GM18520 (cell line): ENCODE data around the gene FOXP1.

Source experiments
- ATAC-seq: cut with Tn5 transposase; IDR thresholded peaks from one replicate; pipeline ENCODE4 v1.9.1; 2021; ENCODE audit not compliant: unreplicated experiment

FOXP1 gene

DNA sequence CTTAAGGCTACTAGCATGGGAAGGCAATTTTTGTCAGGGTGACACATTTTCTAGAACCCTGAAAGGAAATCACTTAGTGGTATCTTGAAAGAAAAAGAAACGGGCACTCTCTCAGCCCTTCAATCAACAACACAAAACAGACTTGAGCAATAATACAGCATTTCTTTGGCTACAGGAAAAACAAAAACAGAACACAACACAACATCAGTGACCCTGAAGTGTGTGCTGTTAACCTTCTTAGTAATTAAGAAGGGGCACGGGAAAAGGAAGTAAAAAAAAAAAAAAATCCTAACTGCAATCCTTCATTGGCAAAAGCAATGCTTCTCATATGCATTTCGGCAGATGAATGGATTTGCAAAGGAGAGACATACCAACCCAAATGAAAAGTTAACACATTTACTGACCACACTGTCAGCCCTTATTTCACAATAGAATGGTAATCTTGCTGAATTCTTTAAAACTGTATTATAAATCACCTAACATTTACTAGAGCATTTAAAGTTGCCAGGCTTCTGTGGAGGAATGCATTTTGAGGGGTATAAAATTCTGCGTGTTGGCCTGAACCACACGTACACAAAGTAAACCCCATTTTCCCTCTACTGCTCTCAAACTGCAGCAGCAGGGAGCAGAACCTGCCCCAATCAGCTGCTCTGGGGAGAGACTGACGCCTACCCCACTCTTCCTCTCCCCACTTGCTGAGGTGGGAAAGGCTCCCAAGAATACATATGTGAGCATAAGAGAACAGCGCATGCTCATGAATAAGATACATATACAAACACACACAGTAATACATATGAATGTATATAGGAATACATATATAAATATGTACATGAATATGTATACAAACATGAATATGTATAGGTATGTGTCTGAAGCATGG, 198.5 kb downstream of the FOXP1 start:
- ATAC-seq = no peak

DNA sequence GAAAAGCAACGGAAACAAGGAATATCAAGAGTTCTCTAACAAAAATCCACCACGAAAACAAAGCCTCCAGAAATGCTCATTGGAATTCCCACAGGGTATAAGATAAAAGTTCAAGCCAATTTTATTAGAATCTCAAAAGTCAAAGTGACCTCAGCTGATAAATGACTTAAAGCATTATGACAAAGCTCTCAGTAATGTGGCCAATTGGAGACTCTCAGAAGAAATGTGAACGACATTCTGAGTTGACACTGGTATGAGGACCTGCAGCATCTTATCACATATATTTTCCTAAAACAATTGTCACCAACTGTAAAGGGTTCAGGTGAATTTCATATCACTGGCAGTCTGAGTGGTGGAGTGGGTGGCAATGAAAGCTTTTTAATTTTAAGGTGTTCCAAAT, 199.1 kb downstream of the FOXP1 start:
- ATAC-seq = no peak

DNA sequence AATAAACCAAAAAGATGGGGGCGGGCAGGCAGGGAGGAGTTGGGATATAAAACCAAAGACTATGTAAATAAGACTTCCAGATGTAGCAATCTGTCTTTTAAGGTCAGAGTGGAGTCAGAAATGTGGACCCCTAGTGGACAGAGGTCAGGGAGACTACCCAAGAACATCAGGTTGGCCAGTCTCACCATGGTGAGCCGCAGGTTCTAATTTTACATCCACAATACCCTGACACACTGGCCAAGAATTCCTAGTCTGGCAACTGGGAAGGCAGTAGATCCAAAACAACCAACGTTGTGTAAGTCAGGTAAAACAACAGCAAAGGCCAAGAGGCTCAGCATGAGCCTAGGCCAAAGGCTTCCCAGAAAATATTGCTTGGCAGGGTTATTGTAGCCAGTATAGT, 203.4 kb downstream of the FOXP1 start:
- ATAC-seq = no peak

DNA sequence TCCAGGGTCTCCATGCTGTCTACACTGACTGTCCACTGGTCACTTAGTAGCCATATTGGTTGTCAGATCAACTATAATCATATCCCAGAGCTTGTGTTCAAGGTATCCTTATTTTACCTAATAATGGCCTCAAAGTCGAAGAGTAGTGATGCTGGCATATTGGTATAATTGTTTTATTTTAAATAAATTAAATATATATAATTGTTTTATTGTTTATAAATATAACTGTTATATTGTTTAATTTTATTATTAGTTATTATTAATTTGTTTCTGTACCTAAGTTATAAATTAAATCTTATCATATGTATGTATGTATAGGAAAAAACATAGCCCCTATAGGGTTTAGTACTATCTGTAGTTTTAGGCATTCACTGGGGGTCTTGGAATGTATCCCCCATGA, 205.0 kb downstream of the FOXP1 start:
- ATAC-seq = no peak

DNA sequence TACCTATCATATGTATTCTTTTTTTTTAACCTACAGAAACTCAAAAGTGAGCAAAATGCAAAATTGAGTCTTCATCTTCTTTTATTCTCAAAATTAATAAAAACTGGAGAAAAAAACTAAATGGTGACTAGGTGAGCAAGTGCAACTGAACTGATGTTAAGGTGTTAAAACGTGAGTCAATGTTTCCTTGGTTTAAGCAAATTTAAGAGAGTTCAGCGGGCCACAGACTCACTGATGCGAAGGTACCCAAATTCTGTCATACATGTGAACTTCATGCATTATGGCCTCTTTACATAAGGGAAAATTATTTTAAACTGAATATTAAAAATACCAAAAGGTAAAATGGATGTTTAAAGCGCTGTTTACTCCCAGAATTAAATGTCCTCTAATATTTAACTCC, 206.6 kb downstream of the FOXP1 start:
- peak; percentile 75 for ATAC-seq

DNA sequence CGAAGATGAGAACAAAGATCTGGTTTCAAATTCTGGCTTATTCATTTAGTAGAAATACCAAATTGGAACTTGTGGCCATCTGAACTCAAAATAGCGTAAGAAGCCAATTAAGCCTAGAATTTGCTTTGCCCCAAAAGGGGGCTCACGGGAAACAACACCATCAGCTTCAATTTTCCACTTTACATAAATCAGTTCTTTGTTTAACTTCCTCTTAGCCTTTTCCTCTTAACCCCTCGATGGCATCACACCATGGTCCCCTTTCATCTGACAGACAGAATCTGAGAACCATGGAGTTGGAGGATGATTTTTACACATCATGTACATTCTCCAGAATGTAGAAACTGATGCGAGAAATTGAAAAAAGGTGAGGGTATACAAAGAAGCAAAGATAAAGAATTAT, 207.0 kb downstream of the FOXP1 start:
- ATAC-seq = no peak

DNA sequence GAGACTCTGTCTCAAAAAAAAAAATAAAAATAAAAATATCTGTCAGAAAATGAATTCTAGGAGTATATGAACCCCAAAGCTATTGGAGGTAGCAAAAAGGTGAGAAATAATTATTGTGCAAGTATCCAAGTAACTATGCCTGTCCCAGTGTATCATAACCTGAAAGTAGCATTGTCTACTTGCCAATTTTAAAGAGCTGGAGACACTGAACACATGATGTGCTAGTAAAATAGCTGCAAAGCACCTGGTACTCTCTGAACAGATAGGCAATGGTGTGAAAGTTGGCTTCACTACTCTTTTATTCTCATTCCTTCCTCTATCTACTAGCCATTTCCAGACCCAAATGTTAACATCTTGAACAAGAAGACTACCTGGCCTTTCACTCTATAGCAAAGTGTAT, 208.9 kb downstream of the FOXP1 start:
- ATAC-seq = no peak

DNA sequence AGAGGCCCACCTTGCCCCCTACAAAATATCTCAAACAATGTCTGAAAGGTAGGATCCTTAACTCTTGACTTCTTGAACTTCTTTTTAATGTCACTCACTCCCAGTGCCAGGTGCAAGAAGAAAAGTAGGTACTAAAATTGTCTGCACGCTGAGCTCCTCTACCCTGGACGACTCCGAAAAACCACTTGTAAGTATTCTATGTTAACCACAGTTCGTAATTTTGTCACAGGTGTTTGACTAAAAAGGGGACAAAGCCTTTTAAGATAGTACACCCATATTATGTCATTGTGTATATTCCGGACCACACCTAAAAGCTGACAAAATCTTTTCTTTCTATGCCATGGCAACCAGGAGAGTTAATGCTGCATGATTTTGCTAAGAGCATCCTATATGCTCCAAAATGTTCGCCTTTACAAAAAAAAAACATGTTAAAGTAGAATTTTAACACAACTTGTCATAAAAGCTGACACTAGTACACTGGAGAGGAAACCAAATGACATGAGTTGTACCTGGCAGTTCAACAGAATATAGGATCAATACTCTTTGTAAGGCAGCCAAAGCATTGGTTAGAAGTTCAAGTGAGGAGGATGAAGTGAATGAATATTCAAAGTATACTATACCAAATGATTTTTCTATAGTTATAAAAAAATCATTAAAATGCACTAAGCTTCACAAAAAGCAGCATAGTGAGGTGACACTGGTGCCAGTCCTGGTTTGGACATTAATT, 210.5 kb downstream of the FOXP1 start:
- ATAC-seq = no peak

DNA sequence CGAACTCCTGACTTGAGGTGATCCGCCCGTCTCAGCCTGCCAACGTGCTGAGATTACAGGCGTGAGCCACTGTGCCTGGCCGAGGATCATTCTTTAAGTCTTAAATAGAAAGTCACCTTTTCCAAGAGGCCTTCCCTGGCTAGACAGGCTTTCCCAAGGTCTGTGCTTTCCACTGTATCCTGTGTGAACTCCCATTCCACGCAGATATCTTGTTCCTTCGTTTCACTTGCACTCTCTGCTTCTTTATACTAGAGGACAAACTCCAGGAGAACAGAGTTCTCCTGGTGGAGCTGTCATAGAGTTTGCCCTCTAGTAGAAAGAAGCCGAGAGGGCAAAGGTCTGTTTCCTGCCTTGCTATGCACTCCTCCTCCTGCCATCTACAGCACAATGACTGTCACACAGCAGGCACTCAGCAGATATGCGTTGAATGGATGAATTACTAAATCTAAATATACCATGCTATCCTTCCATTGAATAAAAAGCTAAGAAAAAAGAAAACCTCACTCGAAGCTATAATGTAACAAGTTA, 211.2 kb downstream of the FOXP1 start:
- no peak for ATAC-seq

DNA sequence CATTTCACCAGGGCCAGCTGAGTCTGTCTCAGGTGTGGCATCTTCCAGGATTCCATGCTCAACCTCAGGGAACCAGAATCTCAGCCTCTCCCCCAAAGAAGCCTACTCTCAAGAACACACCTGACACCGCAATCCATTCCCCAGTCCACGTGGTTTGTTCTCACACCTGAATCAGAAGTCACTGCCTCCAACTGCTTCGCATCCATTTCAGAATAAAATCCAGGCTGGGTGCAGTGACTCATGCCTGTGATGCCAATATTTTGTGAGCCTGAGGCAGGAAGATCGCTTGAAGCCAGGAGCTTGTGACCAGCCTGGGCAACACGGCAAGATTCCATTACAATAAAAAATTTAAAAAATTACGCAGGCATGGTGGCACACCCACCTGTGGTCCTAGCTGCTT, 212.2 kb downstream of the FOXP1 start:
- ATAC-seq = no peak

DNA sequence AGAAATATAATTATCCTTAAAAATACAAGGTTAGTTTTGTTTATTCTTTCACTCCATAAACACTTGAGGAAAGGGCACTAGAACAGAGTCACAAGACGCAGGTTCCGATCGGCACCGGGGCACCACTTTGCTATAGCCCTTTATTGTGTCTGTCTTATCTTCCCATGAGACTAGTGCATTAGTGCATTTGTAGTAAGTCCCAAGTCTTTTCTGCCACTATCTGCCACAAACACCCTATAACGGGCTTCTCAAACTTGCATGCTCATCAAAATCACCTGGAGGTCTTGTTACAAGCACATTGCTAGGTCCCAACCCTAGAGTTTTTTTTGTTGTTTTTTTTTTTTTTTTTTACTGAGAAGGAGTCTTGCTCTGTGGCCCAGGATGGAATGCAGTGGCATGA, 213.1 kb downstream of the FOXP1 start:
- ATAC-seq = no peak

DNA sequence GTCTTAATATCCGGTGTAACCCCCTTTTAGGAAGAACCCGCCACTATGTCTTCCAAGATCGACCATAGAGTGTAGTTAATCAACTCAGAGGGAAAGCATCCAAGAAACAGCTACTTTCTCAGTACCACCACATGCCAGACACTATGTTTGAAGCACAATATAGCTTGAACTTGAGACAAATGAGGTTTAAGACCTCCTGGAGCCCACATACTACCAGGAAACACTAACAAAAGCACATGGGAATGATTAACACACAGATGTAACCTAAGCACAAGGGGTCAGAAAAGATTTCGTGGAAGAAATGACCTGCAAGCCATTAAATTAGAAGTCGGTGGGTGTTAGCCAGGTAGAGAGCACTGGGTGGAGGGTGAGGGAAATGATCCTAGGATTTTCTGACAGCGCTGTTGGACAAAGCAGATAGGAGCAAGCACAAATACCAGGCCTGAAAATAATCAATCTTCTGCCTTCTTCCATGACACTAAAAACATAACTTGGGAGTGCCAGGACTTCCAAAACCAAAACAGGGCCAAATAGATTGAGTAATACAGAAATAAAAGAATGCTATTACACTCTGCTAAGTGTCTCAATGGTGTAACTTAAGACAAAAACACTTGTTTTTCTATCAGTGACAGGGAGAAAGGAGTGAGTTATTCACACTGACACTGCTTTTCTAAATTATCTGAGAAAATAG, 213.7 kb downstream of the FOXP1 start:
- no peak for ATAC-seq

DNA sequence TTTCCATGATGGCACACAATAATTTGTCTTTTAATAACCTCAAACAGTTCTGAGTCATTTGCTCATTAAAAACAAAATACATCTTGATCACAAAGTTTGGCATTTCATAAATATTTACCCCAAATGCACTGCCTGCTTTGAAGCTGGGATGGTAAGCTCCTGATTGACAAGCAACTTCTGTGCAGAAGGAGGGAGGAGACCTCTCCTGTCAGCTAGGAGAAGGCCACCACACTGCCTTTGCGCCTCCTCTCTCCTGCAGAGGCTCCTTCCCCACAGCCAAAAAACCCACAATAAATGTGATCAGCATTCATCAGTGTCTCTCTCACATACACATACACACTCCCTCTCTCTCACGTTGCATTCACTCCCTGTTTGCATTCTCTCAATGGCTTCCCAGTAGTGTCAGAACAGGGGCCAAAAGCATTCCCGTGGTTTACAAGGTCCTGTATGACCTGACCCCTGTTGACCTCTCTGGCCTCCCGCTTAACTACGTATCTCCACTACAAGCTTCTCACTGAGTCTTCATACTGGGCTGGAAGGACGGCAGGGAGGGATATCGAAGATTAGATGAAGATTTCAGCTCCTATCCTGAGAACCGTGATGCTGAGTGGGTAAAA, 216.4 kb downstream of the FOXP1 start:
- no peak for ATAC-seq

DNA sequence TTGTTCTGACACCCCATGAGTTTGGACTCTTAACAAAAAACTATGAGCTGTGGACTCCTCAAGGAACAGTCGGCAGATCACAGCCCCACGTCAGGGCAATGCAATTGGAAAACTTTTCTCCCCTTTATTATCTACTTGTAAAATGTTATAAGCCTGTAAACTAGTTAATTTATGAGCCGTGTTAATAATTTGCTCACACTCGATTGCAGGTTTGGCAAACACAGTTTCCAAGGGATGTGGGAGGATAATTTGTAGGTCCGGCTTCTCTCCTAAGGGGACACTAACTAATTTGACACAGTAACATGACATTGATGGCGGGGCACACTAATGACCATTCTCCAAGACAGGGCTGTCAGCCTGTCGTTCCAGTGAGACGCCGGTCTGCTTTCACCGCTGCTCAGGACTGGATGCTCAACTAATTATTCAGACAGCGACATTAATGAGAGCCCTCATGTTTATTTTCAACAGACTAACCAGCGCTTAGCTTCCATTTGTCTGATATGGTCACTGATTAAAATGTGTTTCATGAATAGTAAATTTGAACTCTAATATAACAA, 222.1 kb downstream of the FOXP1 start:
- no peak for ATAC-seq

DNA sequence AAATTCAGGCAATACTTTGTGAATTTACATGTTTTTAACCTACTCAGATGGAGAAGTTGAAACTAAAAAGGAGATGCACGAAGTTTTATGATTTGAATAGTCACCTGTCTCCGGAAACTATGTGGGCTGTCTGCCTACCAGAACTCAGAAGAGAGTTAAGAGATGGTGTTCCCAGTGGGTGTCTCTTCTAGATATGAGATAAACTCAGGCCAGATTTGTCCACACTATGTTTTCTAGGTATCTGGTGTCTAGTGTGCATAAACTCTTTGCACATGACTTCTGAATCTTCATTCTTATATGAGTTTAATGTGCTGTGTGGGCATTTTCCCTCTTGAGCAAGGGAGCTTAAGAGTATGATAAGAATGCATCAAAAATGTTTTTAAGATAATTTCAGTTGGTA, 222.8 kb downstream of the FOXP1 start:
- ATAC-seq = peak; percentile 61

DNA sequence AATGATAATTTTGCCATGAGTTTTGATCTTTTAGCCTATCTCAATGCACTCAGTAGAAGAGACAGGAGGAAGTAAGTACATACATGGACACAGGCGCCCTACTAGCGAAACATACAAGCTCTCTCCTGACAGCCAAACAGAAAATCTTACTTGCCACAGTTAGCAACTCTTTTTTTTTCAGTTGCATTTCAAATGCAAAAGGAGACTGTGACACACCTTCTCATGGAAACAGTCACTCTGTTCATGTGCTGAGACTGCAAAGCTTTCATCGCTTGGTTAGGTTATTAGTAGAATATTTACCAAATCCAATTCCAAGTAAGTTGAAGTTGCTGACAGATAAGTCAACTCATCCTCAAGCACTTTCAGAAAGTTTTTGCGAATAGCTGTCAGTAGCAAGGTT, 223.3 kb downstream of the FOXP1 start:
- ATAC-seq = peak; percentile 6

DNA sequence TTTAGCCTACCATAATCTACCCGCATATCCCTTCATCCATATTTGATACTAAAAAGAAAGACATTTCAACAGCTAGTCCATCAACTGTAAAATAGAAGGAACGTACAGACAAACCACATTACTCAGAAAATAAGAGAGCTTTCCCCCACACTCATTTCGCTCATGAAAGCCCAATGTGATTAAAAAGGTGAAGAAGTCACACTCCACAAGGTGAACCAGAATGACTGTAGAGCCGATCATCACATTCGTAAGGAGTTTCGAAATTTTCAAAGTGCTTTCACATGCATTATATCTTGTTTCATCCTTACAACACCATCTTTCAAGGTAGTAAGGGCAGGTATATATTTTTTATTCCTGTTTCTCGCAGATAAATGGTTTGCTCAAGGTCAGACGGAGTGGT, 225.3 kb downstream of the FOXP1 start:
- ATAC-seq = peak; percentile 50

DNA sequence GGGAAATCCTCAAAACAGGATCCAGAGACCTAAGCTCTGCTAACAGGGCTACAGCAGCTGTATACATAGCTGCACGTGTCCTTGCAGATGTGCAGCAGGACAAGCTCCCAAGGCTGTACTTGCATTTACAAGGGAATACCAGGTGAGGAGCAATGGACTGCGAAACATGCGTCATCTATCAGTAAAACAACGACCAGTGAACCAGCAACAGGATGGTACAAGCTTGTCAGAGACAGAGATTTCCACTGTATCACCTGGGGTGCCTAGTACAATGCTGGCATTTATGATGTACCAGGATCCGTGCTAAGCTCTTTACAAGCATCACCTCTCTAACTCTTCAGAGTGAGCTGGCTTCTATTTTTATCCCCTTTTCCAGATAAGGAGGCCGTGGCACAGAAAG, 227.3 kb downstream of the FOXP1 start:
- no peak for ATAC-seq

DNA sequence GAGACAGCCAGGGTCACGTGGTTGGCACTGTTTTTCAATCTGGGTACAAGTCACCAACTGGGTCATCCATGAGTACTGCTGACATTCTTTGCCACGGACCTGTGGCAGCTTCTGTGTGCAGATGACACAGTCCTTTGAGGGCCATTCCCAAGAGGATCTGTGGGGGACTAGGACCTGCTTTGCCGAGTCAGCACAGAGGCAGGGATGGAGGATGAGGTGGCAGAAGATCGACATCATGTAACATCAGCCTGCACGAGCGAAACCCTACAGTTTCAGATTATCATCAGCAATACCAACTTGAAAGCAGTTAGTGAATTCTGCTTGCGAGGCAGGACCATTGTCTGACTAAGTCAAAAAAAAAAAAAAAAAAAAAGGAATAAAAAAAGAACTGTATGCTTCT, 227.7 kb downstream of the FOXP1 start:
- ATAC-seq = no peak

DNA sequence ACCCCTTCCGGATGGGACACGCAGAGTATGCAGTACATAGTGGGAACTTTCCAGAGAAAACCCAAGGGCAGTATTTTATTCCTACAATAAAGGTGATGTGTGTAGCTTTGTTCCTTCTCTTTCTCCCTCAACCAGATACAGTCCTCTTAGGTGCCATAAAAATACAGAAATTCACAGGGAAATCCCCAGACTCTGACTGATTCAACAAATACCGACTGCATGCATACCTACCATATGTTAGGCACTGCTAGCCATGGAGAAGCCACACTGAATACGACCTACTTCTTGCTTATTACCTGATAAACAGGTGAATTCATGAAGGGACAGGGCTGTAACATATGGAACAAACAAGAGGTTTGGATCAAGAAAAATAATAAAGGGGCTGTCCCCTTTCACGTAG, 228.5 kb downstream of the FOXP1 start:
- ATAC-seq = no peak
